Spleen (tissue), 11 donors: Measurements from ENCODE around the gene TANGO6. TPM values are rescaled to one million over a fixed set of nuclear protein-coding genes. Genes with fewer than 3 reads are reported as not detected.

Experiments used
- DNase-seq: peaks from one replicate; pipeline ENCODE4 v3.0.0-alpha.2; 2020
- H3K27ac ChIP-seq, 8 donors: fragments of 200-600 bp; sonication (generic) in 7 of 8; 1 replicate in 4 of 8; 2 replicates in 4 of 8; pipeline versions ENCODE4 v1.5.0 to v1.8.0; 2016 to 2021; ENCODE audit warnings: inconsistent platforms in 4 of 8, mild to moderate bottlenecking in 4 of 8, moderate library complexity in 1 of 8
- H3K27me3 ChIP-seq, 7 donors: fragments of 200-600 bp; sonication (generic) in 6 of 7; replicated peaks in 1 of 7; 1 replicate in 4 of 7; 2 replicates in 3 of 7; pipeline versions ENCODE4 v1.5.0 to v1.8.0; 2016 to 2021; ENCODE audit warnings: inconsistent platforms in 3 of 7, mild to moderate bottlenecking in 1 of 7
- H3K36me3 ChIP-seq, 6 donors: fragments of 200-600 bp; sonication (generic) in 5 of 6; 1 replicate in 4 of 6; 2 replicates in 2 of 6; pipeline versions ENCODE4 v1.5.0 to v1.8.0; 2016 to 2021; ENCODE audit warnings: inconsistent platforms in 2 of 6
- H3K4me1 ChIP-seq, 6 donors: fragments of 200-600 bp; sonication (generic) in 5 of 6; 1 replicate in 3 of 6; 2 replicates in 3 of 6; pipeline versions ENCODE4 v1.5.0 to v1.8.0; 2016 to 2021; ENCODE audit warnings: inconsistent platforms in 3 of 6
- H3K4me3 ChIP-seq, 8 donors: fragments of 200-600 bp; sonication (generic) in 7 of 8; 1 replicate in 4 of 8; 2 replicates in 4 of 8; pipeline versions ENCODE4 v1.5.0 to v1.8.0; 2016 to 2021; ENCODE audit warnings: inconsistent platforms in 4 of 8, mild to moderate bottlenecking in 4 of 8, moderate library complexity in 2 of 8
- H3K9me3 ChIP-seq, 8 donors: fragments of 200-600 bp; sonication (generic) in 7 of 8; 1 replicate in 4 of 8; 2 replicates in 4 of 8; pipeline versions ENCODE4 v1.5.0 to v1.8.0; 2016 to 2021; ENCODE audit warnings: inconsistent platforms in 4 of 8
- CTCF ChIP-seq, 11 experiments: fragments of 200-600 bp in 7 of 11; fragments of 450-650 bp in 4 of 11; sonication (generic) in 4 of 11; IDR thresholded peaks in 8 of 11; conservative IDR thresholded peaks in 3 of 11; 1 replicate in 7 of 11; 2 replicates in 4 of 11; pipeline versions ENCODE4 v1.4.0 to v1.8.0; 2016 to 2021; ENCODE audit warnings: antibody characterized with exemption in 11 of 11, inconsistent platforms in 4 of 11, mild to moderate bottlenecking in 1 of 11
- POLR2A ChIP-seq, 3 donors: fragments of 450-650 bp; IDR thresholded peaks; one replicate each; pipeline ENCODE4 v1.5.1; 2017; ENCODE audit warnings: antibody characterized with exemption in 3 of 3, mild to moderate bottlenecking in 1 of 3
- POLR2AphosphoS5 ChIP-seq, 3 donors: sonication (generic); formaldehyde crosslinking; IDR thresholded peaks; one replicate each; pipeline ENCODE4 v1.5.1; 2017; ENCODE audit warnings: antibody characterized with exemption in 3 of 3
- WGBS, 5 donors: extraction: QIAGEN DNeasy Blood & Tissue Kit in 3 of 5; methylation state at CpG; one replicate each; pipeline versions ENCODE4 v1.1.5 to v1.1.7; 2013 to 2018; 5-methylcytosine and 5-hydroxymethylcytosine counted together
- intact Hi-C: fragments of 100-400 bp; cut with DNase I; formaldehyde crosslinking; loops from one replicate; pipeline ENCODE4 v1.15.0; 2023; ENCODE audit warnings: low total_unique reads
- polyA plus RNA-seq, 3 donors: library from polyadenylated mRNA; stranded (reverse); fragments of 200-250 nt; gene quantifications; one replicate each; pipeline ENCODE4 v1.2.1, GENCODE V29; 2013
- total RNA-seq, 7 donors: library from RNA; depleted of rRNA in 3 of 7; stranded (reverse); fragments of >200 nt in 3 of 7; fragmentation: NEBNext Ultra II Directional in 4 of 7; extraction: Animal tissue kit (Norgen Biotek cat#: 25700) in 4 of 7; gene quantifications; one replicate each; pipeline versions ENCODE4 v1.1.0 to v1.2.1, GENCODE V29; 2016 to 2021
- donor health status: healthy with polysubstance abuse.
- donor health status: DM: no; HTN: no; CAD: no; lungs with moderate emphysema.
- donor health status: DM: no; HTN: no; CAD: no.
- donor health status: Bipolar disorder and iron deficiency.
- donor health status: healthy.
- donor health status: DM: no; HTN: no; CAD: no.
- donor health status: DM: yes; HTN: yes; CAD: no.

The TANGO6 gene
- total and polyA plus RNA-seq, 10 donors = 1.9 to 35.2 (median 23.0) TPM

DNA sequence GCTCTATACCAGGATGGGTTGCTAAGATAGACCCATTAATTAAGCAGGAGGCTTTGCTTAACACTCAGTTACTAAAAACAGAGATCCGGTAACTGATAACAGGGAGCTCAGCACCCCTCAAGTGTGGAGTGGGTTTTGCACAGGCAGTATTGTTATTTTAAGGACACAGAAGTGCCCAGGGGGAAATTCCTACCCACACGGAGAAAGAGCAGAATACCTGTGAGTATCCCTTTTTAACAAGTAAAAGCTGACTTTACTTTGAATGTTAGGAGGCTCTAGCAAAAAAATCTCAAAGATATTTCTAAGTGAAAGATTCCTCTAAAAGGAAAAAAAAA lies 229.3 kb downstream of the TANGO6 start:
- Histone ChIP-seq H3K4me3 (no peak overlapping the region), H3K9me3 (no peaks in the 10 kb centered on the region), H3K4me1 (no peaks in the 10 kb centered on the region), H3K27me3 (no peaks in the 10 kb centered on the region), H3K27ac (no peak overlapping the region), H3K36me3 (peaks cover 0 to 20% (median 0%) of the 10 kb centered on the region in 6 donors)
- no peak for TF ChIP-seq POLR2A (IDR thresholded peaks at IDR 0.05)
- no peak for TF ChIP-seq POLR2AphosphoS5 (IDR thresholded peaks at IDR 0.05)
- TF ChIP-seq CTCF (IDR thresholded peaks at IDR 0.05 in 8 of 11, conservative IDR thresholded peaks at IDR 0.05 in 3 of 11) = no peak
- no peak for DNase-seq
- intact Hi-C loops = no loop called here
- WGBS, 5 donors = 75 to 85% (median 81%) methylated on average over 2 of the region's 2 CpGs

DNA sequence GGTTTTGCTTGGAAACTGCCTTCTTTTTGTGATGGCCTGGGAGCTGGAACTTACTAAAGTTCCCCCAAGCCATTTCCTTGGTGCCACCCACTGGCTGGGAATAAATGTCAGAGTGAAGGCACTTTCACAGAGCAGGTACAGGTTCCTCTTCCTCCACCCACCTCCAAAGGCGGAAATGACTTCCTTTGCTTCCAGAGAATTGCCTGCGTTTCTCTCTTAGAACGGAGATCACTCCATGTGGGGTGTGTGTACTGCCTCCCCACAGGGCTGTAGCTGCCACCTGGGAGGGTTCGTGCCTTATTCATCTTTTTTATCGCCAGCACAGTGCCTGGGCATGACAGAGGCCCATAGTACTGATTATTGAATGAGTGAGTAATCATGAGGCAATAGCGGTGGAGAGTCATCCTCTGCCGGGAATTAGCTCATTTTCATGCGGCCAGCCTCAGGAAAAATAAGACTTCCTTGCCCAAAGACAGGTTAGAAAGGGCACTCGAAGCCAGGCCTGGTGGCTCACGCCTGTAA lies 229.9 kb downstream of the TANGO6 start:
- H3K36me3 ChIP-seq = peaks cover 0 to 16% (median 0%) of the 10 kb centered on the region in 6 donors
- no peak for DNase-seq
- intact Hi-C loops = no loop called here
- H3K4me1 ChIP-seq = no peaks in the 10 kb centered on the region
- no peak overlapping the region for H3K27ac ChIP-seq
- H3K9me3 ChIP-seq = no peaks in the 10 kb centered on the region
- H3K27me3 ChIP-seq = no peaks in the 10 kb centered on the region
- WGBS, 5 donors = 87 to 94% (median 93%) methylated on average over 10 of the region's 10 CpGs
- H3K4me3 ChIP-seq = no peak overlapping the region
- TF ChIP-seq POLR2A (IDR thresholded peaks at IDR 0.05) (no peak), CTCF (IDR thresholded peaks at IDR 0.05 in 8 of 11, conservative IDR thresholded peaks at IDR 0.05 in 3 of 11) (no peak), POLR2AphosphoS5 (IDR thresholded peaks at IDR 0.05) (no peak)

- TF ChIP-seq POLR2A (IDR thresholded peaks at IDR 0.05) = no peak
- no peak for TF ChIP-seq CTCF (IDR thresholded peaks at IDR 0.05 in 8 of 11, conservative IDR thresholded peaks at IDR 0.05 in 3 of 11)
- no peak for TF ChIP-seq POLR2AphosphoS5 (IDR thresholded peaks at IDR 0.05)
- DNase-seq = no peak
These were observed 233.9 kb downstream of the TANGO6 start for GRCh38 chr16:69077251-69077650.

GRCh38 chr16:69078073-69078472 lies 234.7 kb downstream of the TANGO6 start:
- Histone ChIP-seq H3K27ac (no peak overlapping the region), H3K9me3 (no peaks in the 10 kb centered on the region), H3K4me1 (no peaks in the 10 kb centered on the region), H3K27me3 (no peaks in the 10 kb centered on the region), H3K36me3 (peaks cover 0 to 6% (median 0%) of the 10 kb centered on the region in 6 donors), H3K4me3 (no peak overlapping the region)
- no peak for DNase-seq
- TF ChIP-seq POLR2A (IDR thresholded peaks at IDR 0.05) (no peak), POLR2AphosphoS5 (IDR thresholded peaks at IDR 0.05) (no peak), CTCF (IDR thresholded peaks at IDR 0.05 in 8 of 11, conservative IDR thresholded peaks at IDR 0.05 in 3 of 11) (no peak)
- intact Hi-C loops = no loop called here
- 87 to 93% (median 91%) methylated on average over 7 of the region's 7 CpGs for WGBS, 5 donors

More at GRCh38 chr16:69077251-69077650, 233.9 kb downstream of the TANGO6 start:
- no peaks in the 10 kb centered on the region for H3K4me1 ChIP-seq
- no peaks in the 10 kb centered on the region for H3K9me3 ChIP-seq
- 77 to 90% (median 89%) methylated on average over 4 of the region's 4 CpGs for WGBS, 5 donors
- peaks cover 0 to 6% (median 0%) of the 10 kb centered on the region in 6 donors for H3K36me3 ChIP-seq
- no peak overlapping the region for H3K27ac ChIP-seq
- intact Hi-C loops = no loop called here
- no peaks in the 10 kb centered on the region for H3K27me3 ChIP-seq
- H3K4me3 ChIP-seq = no peak overlapping the region
